Cardiac septum (tissue), 1 donor: ENCODE results near the gene RELCH. TPM values are rescaled to one million over a fixed set of nuclear protein-coding genes. Genes with fewer than 3 reads are reported as not detected.

Experiments
- DNase-seq: peaks from one replicate; pipeline ENCODE4 v3.0.0-alpha.2; 2020; ENCODE audit warnings: low spot score
- intact Hi-C: fragments of 100-400 bp; cut with DNase I; formaldehyde crosslinking; loops from one replicate; pipeline ENCODE4 v1.14.0; 2022
- total RNA-seq: library from RNA; stranded (reverse); fragmentation: NEBNext Ultra II Directional; extraction: Animal tissue kit (Norgen Biotek cat#: 25700); gene quantifications from one replicate; pipeline ENCODE4 v1.2.1, GENCODE V29; 2021
- donor health status: DM: no; HTN: no; CAD: no.

RELCH gene
- total RNA-seq, 1 donor from 2014 or later, result 21.0 TPM

GRCh38 chr18:62183578-62184195, 3.4 kb upstream of the RELCH start:
- DNase-seq, result no peak
- intact Hi-C loops, result loop anchor here (2.0 to 10.0 kb wide), 3 partner anchors 65 to 401 kb away; partner anchors contain the start of gene ZCCHC2

DNA sequence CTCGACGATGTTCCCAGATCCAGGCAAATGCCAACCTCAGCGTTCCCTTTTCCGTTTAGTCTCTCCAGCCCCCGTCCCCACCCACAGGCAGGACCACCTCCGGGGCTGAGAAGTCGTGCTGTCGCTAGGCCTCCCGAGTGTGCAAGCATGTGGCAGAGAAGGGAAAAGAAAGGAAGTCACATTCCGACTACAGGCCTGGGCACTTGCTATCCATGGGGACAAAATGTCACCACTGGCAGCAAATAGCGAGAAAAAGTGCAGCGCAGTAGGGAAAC, 619 bp upstream of the RELCH start:
- DNase-seq, result no peak
- intact Hi-C loops, result loop anchor here (2.0 to 10.0 kb wide), 3 partner anchors 238 to 398 kb away; partner anchors contain the start of gene ZCCHC2

- no peak for DNase-seq
Measured at GRCh38 chr18:62187543-62188510, 772 bp downstream of the RELCH start.

GRCh38 chr18:62189208-62189607, 2.2 kb downstream of the RELCH start:
- DNase-seq, result no peak
- intact Hi-C loops, result loop anchor here (10.0 kb wide), 2 partner anchors 336 to 396 kb away; partner anchors contain the start of gene ZCCHC2

More at GRCh38 chr18:62187543-62188510, 772 bp downstream of the RELCH start:
- intact Hi-C loops, result loop anchor here (2.0 to 10.0 kb wide), 3 partner anchors 237 to 397 kb away; partner anchors contain the start of gene ZCCHC2

GRCh38 chr18:62196079-62196478, 9.0 kb downstream of the RELCH start:
- intact Hi-C loops, result no loop called here
- DNase-seq, result no peak

GRCh38 chr18:62196980-62197379, 9.9 kb downstream of the RELCH start:
- no peak for DNase-seq
- intact Hi-C loops, result no loop called here

DNA sequence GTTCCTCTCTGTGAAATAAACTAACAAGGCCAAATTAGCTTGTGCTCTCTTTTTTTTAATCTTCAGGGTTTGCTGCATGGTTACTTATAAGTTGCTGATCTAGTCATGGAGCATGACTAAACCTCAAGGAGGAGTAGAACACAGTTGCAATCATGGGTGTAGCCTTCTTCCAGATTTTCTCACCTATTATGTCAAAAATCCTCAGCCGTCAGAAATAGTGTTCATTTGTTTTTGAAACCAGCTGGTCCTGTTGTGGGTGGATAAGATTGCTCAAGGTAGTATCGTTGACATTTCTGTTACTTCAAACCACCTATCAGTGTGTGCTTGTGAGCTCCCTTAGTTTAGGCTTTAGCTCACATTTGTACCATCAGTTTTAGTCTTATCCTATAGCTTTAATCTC, 11.2 kb downstream of the RELCH start:
- no peak for DNase-seq
- intact Hi-C loops, result no loop called here

GRCh38 chr18:62199629-62200028, 12.6 kb downstream of the RELCH start:
- DNase-seq, result no peak
- intact Hi-C loops, result no loop called here

GRCh38 chr18:62200121-62200914, 13.3 kb downstream of the RELCH start:
- intact Hi-C loops, result no loop called here
- DNase-seq, result no peak

- no peak for DNase-seq
- intact Hi-C loops, result no loop called here
Measured at GRCh38 chr18:62201870-62202269, 14.8 kb downstream of the RELCH start.

- intact Hi-C loops, result no loop called here
- DNase-seq, result no peak
Measured at GRCh38 chr18:62205824-62206223, 18.8 kb downstream of the RELCH start.

GRCh38 chr18:62206593-62206992, 19.5 kb downstream of the RELCH start:
- no peak for DNase-seq
- intact Hi-C loops, result no loop called here

GRCh38 chr18:62209046-62209445, 22.0 kb downstream of the RELCH start:
- intact Hi-C loops, result no loop called here
- DNase-seq, result no peak

DNA sequence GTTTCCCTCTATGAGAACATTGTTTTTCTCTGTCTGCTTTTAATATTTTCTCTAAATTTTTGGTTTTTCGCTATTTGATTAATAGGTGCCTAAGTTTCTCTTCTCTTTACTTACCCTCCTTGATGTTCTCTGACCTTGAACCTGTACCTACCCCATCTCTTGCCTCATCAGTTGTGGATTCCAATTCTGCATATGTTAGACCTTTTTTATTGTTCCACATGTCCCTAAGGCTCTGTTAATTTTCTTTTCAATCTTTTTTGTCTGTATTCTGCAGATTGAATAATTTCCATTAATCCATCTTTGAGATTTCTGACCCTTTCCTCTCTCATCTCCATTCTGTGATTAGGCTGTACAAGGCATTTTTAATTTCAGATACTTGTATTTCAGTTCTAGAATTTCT, 23.1 kb downstream of the RELCH start:
- DNase-seq, result no peak
- intact Hi-C loops, result no loop called here

- intact Hi-C loops, result no loop called here
- no peak for DNase-seq
Measured at GRCh38 chr18:62211325-62211828, 24.3 kb downstream of the RELCH start.

DNA sequence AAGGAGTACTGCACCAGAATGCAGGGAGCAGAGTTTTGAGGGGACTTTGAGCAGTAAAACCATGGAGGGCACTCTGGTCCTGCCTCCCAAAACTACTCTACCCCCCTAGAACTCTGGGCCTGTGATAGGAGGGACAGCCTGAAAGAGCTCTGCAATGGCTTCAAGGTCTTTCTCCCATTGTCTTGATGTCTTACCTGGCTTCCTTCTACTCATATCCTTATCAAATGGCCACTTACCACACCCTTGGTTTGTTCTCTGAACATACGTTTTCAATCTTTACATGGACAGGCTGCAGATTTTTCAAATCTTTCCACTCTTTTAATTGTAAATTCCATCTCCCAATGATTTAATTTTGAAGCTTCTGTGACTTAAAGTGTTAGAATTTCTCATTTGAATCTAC, 27.7 kb downstream of the RELCH start:
- DNase-seq, result no peak
- intact Hi-C loops, result no loop called here

DNA sequence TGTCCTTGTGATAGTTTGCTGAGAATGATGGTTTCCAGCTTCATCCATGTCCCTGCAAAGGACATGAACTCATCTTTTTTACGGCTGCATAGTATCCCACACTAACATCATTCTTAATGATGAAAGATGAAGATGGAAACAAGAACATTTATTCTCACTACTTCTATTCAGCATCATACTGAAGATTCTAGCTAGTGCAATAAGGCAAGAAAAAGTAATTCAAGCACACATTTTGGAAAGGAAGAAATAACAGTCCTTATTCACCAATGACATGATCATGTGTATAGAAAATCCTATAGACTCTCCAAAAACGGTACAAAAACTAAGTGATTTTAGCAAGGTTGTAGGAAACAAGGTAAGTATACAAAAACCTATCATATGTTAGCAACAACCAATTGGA, 37.2 kb downstream of the RELCH start:
- no peak for DNase-seq
- intact Hi-C loops, result no loop called here

DNA sequence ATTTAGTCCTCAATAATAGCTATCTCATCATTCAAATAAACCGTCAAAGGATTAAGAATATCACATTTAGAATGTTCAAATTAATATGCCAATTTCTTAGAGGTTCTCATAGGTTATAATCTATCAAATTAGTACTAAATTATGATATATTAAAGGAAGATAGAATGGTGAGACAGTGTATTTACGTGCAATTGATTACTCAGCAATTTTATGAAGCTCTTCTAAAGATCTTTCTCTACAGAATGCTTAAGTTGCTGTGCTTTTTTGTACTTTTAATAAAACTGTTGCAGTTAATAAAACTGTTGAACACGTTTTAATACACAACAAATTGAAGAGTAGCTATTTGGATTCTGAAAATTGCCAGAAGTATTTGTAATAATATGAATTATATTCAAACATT, 39.0 kb downstream of the RELCH start:
- intact Hi-C loops, result no loop called here
- DNase-seq, result no peak

GRCh38 chr18:62236252-62236651, 49.2 kb downstream of the RELCH start:
- no peak for DNase-seq
- intact Hi-C loops, result no loop called here

GRCh38 chr18:62239475-62239874, 52.4 kb downstream of the RELCH start:
- DNase-seq, result no peak
- intact Hi-C loops, result no loop called here
